ENCODE measurements around the gene JSRP1.

DNA sequence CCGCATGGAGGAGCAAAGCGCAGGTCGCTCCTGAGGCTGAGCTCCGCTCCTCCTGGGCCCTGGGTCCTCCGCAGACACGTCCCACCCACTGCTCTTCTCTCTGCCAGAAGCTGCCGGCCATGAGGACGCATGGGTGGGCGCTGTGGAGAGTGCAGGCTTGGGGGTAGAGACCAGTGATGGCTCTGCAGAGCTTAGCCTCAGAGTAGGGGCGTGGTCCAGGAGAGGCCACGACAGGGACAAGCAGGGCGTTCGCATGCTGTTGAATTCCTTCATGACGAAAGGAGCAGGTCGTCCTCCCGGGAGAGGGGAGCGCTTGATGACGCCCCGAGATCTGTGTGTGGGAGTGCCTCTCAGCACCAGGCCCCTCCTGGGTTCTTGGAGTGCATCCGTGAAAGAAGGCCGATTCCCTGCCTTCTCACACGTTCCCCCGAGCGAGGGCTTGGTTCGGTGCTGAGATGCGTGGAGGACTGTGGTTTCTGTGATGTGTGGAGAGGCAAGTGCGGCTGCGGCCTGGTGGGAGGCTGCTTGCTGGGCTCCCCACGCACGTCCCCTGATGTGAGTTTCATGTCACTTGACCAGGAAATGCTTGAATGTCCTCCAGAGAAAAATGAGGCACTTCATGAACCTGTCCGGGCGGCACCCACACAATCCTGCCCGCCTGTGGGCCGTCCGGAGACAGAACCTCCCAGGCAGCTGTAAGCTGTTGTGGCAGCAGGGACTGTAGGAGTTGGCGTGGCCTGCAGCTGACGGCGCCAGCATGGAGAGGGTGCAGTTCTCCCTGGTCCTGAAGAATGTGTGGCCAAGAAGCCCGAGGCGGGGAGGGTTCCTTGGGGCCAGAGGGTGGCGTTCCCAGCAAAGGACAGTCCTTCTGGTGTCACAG, 15.1 kb downstream of the JSRP1 start:
- TF ChIP-seq, protein P1, sequence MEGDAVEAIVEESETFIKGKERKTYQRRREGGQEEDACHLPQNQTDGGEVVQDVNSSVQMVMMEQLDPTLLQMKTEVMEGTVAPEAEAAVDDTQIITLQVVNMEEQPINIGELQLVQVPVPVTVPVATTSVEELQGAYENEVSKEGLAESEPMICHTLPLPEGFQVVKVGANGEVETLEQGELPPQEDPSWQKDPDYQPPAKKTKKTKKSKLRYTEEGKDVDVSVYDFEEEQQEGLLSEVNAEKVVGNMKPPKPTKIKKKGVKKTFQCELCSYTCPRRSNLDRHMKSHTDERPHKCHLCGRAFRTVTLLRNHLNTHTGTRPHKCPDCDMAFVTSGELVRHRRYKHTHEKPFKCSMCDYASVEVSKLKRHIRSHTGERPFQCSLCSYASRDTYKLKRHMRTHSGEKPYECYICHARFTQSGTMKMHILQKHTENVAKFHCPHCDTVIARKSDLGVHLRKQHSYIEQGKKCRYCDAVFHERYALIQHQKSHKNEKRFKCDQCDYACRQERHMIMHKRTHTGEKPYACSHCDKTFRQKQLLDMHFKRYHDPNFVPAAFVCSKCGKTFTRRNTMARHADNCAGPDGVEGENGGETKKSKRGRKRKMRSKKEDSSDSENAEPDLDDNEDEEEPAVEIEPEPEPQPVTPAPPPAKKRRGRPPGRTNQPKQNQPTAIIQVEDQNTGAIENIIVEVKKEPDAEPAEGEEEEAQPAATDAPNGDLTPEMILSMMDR (conservative IDR thresholded peaks at IDR 0.05): no peak
- TF ChIP-seq ZFX (IDR thresholded peaks at IDR 0.05): no peak
